Stimulated activated CD4-positive, alpha-beta T cell treated with anti-CD3 and anti-CD28 coated beads, Interleukin-12 subunit alpha, Interleukin-12 subunit beta, amount 100 ng/mL, for 4 hours (primary cell): ENCODE results near the gene IL1F10.

ENCODE experiments used
- DNase-seq: peaks from one replicate; pipeline ENCODE4 v3.0.0-alpha.2; 2020

The IL1F10 gene

DNA sequence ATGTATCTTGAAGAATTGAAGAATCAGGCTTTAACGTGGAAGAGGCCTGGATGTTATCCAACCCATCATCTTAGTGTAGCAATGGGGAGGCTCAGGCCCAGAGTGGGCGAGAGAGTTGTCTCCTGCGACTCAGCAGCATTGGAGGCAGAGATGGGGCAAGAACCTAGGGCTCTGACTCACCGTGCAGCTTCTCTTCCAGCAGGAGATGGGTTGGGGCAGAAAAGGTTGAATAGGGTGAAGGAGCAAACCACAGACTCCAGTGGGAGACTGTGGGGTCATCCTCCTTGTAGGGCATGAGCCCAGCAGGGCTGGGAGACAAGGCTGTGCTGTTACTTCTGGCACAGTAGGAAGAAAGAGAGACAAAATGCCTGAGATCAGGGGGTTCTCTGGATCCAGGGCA, 7.4 kb upstream of the IL1F10 start:
- no peak for DNase-seq

GRCh38 chr2:113060796-113061195, 7.0 kb upstream of the IL1F10 start:
- DNase-seq, result no peak

DNA sequence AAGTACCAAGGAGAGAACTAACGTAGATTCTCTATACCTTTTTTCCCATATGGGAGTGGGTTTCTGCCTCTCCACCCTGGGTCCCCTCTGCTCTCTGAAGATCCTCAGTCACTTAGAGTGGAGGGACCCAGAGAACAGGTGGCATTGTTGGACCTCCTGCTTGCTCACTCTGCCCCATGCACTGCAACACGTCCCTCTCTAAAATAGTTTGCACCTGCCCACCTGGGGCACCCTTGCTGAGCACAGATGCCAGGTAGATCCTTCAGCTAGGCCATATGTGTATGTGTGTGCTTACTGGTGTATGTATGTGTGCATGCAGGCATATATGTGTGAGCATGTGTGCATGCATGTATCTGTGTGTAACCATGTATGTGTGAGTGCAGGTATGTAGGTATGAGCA, 6.5 kb upstream of the IL1F10 start:
- no peak for DNase-seq

DNA sequence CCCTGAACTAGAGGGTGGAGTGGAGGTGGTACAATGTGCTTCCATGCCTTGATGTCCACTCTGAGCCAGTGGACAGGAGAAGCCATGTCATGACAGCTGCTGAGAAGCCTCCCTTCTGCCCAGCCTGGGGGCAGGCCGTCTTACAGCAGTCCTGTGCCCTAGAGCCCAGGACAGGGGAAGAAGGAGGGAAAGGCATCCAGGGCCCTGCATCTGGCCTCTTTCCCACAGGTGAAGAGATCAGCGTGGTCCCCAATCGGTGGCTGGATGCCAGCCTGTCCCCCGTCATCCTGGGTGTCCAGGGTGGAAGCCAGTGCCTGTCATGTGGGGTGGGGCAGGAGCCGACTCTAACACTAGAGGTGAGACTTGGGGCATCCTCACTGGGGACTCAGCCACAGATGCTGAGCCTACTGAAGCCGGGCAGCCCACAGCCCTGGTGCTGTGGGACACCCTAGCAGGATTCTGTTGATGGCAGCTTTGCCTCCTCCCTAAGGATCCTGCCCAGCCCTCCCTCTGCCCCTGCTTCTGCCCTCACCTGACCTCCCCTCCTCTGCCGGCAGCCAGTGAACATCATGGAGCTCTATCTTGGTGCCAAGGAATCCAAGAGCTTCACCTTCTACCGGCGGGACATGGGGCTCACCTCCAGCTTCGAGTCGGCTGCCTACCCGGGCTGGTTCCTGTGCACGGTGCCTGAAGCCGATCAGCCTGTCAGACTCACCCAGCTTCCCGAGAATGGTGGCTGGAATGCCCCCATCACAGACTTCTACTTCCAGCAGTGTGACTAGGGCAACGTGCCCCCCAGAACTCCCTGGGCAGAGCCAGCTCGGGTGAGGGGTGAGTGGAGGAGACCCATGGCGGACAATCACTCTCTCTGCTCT, 5.6 kb upstream of the IL1F10 start:
- DNase-seq, result no peak

- DNase-seq, result no peak
Measured at GRCh38 chr2:113064281-113064680, 3.5 kb upstream of the IL1F10 start.

DNA sequence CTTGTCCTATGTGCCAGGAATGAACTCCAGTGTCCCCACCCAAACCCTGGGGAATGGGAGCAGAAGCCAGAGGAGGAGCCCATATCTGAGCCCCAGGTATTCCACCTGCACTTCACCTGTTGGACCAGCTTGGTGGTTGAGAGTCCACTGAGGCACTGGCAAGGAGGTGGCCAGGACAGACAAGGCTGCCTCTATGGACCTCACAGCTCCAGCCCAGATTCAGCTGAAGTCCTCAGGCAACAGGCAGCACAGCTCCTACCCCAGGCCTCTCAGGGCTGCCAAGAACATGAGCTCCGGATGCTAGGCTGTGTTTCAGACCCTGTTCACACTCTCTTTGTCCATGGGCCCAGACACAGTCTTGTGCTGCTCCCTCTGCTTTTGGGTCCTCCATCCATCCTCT, 2.9 kb upstream of the IL1F10 start:
- DNase-seq, result no peak

DNA sequence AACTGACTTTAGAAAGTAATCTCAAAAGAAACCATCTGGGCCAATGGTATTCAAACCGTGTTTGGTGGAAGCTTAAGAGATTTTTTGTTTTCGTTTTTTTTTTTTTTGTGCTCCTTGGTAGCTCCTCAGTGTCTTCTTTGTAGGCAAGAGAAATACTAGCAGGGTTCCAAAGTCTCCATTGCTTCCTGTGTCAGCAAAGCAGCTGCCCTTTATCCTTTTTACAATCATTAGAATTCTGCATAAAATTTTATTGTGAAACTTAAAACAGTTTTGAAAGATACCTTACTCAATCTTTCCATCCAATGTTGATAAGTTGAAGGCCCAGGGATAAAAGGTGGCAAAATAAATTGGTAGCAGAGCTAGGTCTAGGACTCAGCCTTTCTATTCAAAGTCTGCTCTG, 479 bp downstream of the IL1F10 start:
- DNase-seq, result no peak

DNA sequence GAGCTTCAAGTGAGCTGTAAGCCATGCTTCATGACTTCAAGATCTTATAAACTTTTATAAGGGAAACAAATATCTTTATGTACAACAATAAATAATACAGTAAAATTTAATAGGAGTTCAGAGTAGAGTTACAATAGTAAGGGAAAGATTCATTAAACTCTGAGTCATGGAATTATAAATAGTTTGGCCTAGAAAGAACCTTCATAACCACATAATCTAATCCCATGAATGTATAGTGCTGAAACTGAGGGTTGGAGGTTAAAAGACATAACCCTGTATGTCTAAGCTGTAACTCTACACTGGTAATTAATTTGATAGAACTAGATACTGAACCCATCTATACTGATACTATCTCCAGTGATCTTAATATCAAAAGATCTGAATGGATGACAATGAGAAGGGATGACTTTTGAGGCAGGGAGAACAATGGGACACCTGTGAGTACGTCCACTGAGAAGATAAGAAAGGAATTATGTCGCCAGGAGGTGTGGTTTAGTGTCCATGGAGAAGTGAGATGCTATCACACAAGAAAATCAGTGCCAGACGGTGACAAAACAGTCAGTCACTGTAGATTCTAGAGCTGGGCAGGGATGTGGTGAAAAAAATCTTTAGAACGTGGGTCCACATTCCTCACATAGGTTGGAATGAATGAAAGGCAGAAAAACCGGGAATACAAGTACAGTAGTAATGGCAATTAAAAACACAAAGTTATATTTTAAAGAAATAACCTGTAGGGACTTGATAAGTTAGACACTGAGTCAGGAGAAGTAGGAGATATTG, 1.1 kb downstream of the IL1F10 start:
- DNase-seq, result no peak

- no peak for DNase-seq
Measured at GRCh38 chr2:113069676-113070605, 2.2 kb downstream of the IL1F10 start.

GRCh38 chr2:113070606-113070975, 2.8 kb downstream of the IL1F10 start:
- no peak for DNase-seq

DNA sequence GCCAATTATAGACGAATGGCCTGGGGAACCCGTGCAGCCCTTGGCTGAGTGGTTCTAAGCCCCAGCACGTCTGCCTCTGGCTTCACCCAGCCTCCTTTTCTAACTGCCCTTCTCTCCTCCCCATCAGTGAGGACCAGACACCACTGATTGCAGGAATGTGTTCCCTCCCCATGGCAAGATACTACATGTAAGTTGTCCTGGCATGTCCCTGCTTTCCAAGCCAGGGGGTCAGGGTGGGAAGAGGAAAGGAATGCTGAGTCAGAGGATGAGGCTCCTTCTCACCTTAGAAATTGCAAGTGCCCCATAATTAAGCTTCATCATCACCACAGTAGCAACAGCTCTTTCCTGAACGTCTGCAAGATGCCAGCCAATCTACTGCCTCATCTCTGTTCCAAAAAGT, 4.8 kb downstream of the IL1F10 start:
- no peak for DNase-seq

GRCh38 chr2:113073325-113073834, 5.6 kb downstream of the IL1F10 start:
- DNase-seq, result no peak

GRCh38 chr2:113075030-113075429, 7.3 kb downstream of the IL1F10 start:
- no peak for DNase-seq

GRCh38 chr2:113075600-113075999, 7.8 kb downstream of the IL1F10 start:
- no peak for DNase-seq

- DNase-seq, result no peak
Measured at GRCh38 chr2:113076954-113077669, 9.3 kb downstream of the IL1F10 start.

DNA sequence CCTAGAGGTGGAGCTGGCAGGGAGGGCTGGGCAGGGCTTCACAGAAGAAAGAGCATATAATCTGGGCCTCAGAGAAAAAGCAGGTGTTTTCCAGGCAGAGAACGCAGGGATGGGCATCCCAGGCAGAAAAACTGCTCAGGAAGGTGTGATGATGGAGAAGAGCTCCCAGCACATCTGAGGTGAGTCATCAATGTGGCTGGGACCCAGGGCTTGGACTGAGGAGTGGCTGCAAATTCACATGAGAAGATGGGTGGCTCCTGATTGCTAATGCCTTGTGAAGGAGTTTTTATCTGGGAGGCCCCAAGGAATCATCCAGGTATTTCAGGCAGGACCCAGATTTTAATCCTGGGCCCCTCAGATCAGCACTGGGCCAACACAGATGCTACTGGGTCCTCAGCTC, 10.2 kb downstream of the IL1F10 start:
- no peak for DNase-seq

DNA sequence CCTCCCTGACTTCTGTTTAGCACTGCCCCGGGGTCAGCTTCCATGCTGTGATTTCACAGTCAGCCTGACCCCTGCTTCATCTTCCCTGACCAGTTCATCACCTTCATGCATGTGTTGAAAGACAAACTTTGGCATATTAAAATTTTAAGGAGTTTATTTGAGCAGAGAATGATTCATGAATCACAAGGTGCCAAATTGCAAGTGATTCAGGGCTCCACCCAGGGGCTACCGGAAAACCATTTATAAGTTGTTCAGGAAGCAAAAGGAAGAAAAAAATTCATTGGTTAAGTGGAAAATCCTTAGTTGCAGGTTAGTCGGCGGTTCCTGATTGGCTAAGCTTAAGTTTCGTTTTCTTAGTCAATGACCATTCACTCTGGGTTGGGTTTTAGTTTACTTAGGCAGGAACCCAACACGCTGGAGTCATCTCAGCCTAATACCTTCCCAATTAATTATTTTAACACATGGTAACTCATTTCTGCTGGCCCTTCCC, 10.6 kb downstream of the IL1F10 start:
- no peak for DNase-seq

DNA sequence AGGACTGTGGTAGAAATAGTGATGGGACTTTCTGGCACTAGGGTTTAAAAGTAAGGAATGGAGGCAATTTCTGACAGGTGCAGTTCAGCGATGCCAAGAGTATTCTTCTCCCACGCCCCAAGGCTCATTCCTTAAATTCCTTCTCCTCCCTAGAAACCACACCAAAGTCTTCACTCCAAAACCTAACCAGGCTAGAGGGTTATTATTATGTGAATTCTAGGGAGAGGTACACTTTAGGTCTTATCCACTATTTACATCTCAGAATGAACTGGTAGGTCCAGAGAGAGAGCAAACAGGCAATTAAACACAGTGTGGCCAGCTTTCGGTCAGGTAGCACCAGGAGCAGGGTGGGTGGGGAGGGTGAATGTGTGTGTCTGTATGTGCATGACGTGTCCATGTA, 11.4 kb downstream of the IL1F10 start:
- DNase-seq, result no peak

DNA sequence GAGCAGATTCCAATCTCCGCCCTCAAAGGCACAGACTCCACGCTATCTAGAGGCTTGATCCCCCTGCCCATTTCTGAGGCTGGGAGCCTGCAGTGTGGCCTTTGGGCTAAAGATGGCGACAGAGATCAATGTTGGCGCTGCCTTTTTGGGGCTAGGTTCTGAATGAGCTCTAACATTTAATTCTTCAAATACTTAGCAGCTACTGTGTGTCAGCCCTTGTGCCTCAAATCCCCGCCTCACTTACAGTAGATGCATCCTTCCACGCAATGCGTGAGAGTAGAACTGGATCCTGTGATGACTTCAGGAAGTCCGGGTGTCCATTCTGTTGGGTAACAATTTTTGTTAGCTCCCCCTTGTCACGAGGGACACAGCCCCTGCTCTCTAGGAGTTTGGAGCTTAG, 12.4 kb downstream of the IL1F10 start:
- DNase-seq, result peak; percentile 52

GRCh38 chr2:113081488-113082210, 13.9 kb downstream of the IL1F10 start:
- no peak for DNase-seq

GRCh38 chr2:113083296-113083695, 15.5 kb downstream of the IL1F10 start:
- DNase-seq, result no peak
